GM10266 (cell line): ENCODE results near the gene ERG.

ENCODE experiments used
- DNase-seq: peaks from one replicate; pipeline ENCODE4 v3.0.0; 2012; ENCODE audit errors: extremely low spot score
- CTCF ChIP-seq: IDR thresholded peaks from 2 replicates; pipeline ENCODE4 v1.5.1; 2012; ENCODE audit warnings: mild to moderate bottlenecking, low read depth; ENCODE audit not compliant: control insufficient read depth, insufficient read depth; ENCODE audit errors: missing control alignments

The ERG gene

GRCh38 chr21:38486221-38486620, 12.1 kb downstream of the ERG start:
- TF ChIP-seq CTCF, result no peak
- no peak for DNase-seq

- DNase-seq, result no peak
- no peak for TF ChIP-seq CTCF
Observed at GRCh38 chr21:38479641-38480525, 18.4 kb downstream of the ERG start.

GRCh38 chr21:38478782-38479181, 19.5 kb downstream of the ERG start:
- TF ChIP-seq CTCF, result no peak

GRCh38 chr21:38477226-38477625, 21.1 kb downstream of the ERG start:
- TF ChIP-seq CTCF, result no peak
- no peak for DNase-seq

More at GRCh38 chr21:38478782-38479181, 19.5 kb downstream of the ERG start:
- no peak for DNase-seq

- no peak for DNase-seq
- no peak for TF ChIP-seq CTCF
Observed at GRCh38 chr21:38476385-38476784, 21.9 kb downstream of the ERG start.

- no peak for DNase-seq
- TF ChIP-seq CTCF, result no peak
Observed at GRCh38 chr21:38475519-38475918, 22.8 kb downstream of the ERG start.

GRCh38 chr21:38474796-38475195, 23.5 kb downstream of the ERG start:
- no peak for TF ChIP-seq CTCF
- no peak for DNase-seq
